Esophagus muscularis mucosa (tissue), 4 donors: ENCODE data around the gene SMKR1.

Experiments
- EP300 ChIP-seq: sonication (generic); formaldehyde crosslinking; IDR thresholded peaks from one replicate; pipeline ENCODE4 v1.6.1; 2017; ENCODE audit warnings: antibody characterized with exemption
- POLR2A ChIP-seq: fragments of 450-650 bp; IDR thresholded peaks from one replicate; pipeline ENCODE4 v1.6.1; 2017; ENCODE audit warnings: antibody characterized with exemption, moderate library complexity, mild to moderate bottlenecking, low read depth
- POLR2AphosphoS5 ChIP-seq, 2 donors: sonication (generic); formaldehyde crosslinking; IDR thresholded peaks; one replicate each; pipeline ENCODE4 v1.6.1; 2017; ENCODE audit warnings: antibody characterized with exemption in 2 of 2
- TF ChIP-seq, protein P1 (sequence below), 3 experiments: fragments of 200-600 bp in 2 of 3; fragments of 450-650 bp in 1 of 3; sonication (generic) in 2 of 3; IDR thresholded peaks; one replicate each; pipeline ENCODE4 v1.5.1; 2017 to 2019; ENCODE audit warnings: antibody characterized with exemption in 3 of 3, mild to moderate bottlenecking in 2 of 3, moderate library complexity in 1 of 3

DNA sequence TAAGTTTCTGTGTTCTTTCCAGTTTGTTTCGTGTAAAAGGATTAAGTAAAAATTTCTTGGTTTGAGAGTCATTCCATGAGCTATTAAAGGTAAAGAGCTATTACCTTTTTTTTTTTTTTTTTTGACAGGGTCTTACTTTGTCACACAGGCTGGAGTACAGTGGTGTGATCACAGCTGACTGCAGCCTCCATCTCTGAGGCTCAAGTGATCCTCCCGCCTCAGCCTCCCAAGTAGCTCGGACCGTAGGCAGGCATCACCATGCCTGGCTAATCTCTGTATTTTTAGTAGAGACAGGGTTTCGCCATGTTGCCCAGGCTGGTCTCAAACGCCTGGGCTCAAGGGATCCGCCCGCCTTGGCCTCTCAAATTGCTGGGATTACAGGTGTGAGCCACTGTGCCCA is 1.4 kb downstream of the SMKR1 start:
- TF ChIP-seq, protein P1, sequence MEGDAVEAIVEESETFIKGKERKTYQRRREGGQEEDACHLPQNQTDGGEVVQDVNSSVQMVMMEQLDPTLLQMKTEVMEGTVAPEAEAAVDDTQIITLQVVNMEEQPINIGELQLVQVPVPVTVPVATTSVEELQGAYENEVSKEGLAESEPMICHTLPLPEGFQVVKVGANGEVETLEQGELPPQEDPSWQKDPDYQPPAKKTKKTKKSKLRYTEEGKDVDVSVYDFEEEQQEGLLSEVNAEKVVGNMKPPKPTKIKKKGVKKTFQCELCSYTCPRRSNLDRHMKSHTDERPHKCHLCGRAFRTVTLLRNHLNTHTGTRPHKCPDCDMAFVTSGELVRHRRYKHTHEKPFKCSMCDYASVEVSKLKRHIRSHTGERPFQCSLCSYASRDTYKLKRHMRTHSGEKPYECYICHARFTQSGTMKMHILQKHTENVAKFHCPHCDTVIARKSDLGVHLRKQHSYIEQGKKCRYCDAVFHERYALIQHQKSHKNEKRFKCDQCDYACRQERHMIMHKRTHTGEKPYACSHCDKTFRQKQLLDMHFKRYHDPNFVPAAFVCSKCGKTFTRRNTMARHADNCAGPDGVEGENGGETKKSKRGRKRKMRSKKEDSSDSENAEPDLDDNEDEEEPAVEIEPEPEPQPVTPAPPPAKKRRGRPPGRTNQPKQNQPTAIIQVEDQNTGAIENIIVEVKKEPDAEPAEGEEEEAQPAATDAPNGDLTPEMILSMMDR (IDR thresholded peaks at IDR 0.05): no peak
- TF ChIP-seq POLR2A: no peak
- TF ChIP-seq POLR2AphosphoS5 (IDR thresholded peaks at IDR 0.05): no peak
- no peak for TF ChIP-seq EP300
